Measurements from ENCODE around the gene TOB2.

The TOB2 gene

GRCh38 chr22:41384128-41384527 is 62.5 kb downstream of the TOB2 start:
- DNase-seq (ENCODE audit: low spot score): no peak
